Neuronal stem cell (in vitro differentiated cells): ENCODE measurements around the gene PSAP.
"Not testable (repeated sequence)": the region's sequence is repeated elsewhere in the genome, so short reads cannot be mapped to it uniquely, and the experiment has no call there.

Source experiments
- DNase-seq: peaks from one replicate; pipeline ENCODE4 v3.0.0-alpha.2; 2013; ENCODE audit warnings: low spot score
- H2AFZ ChIP-seq: one replicate; pipeline ENCODE4 v1.6.1; 2013; ENCODE audit warnings: mild to moderate bottlenecking, low read length, inconsistent platforms
- H2AK5ac ChIP-seq: 2 replicates; pipeline ENCODE4 v1.6.1; 2013; ENCODE audit warnings: low read depth, mild to moderate bottlenecking, inconsistent platforms, low read length, moderate library complexity, mixed read lengths
- H2BK120ac ChIP-seq: 2 replicates; pipeline ENCODE4 v1.6.1; 2013; ENCODE audit warnings: low read depth, mild to moderate bottlenecking, inconsistent platforms, low read length, moderate library complexity, mixed read lengths
- H2BK12ac ChIP-seq: one replicate; pipeline ENCODE4 v1.6.1; 2013; ENCODE audit warnings: low read length, inconsistent platforms
- H2BK15ac ChIP-seq: 2 replicates; pipeline ENCODE4 v1.6.1; 2013; ENCODE audit warnings: mild to moderate bottlenecking, low read length, inconsistent platforms, mixed read lengths
- H2BK5ac ChIP-seq: one replicate; pipeline ENCODE4 v1.6.1; 2013; ENCODE audit warnings: inconsistent platforms, mild to moderate bottlenecking, low read length, moderate library complexity
- H3K14ac ChIP-seq: one replicate; pipeline ENCODE4 v1.6.1; 2013; ENCODE audit warnings: low read length, inconsistent platforms
- H3K18ac ChIP-seq: 2 replicates; pipeline ENCODE4 v1.6.1; 2013; ENCODE audit warnings: low read length, inconsistent platforms
- H3K23ac ChIP-seq: 2 replicates; pipeline ENCODE4 v1.6.1; 2013; ENCODE audit warnings: low read depth, mild to moderate bottlenecking, mixed read lengths, low read length, inconsistent platforms; ENCODE audit not compliant: poor library complexity
- H3K27ac ChIP-seq: replicated peaks from 3 replicates; pipeline ENCODE4 v1.5.1; 2013; ENCODE audit warnings: low read length, inconsistent platforms
- H3K27me3 ChIP-seq, 3 experiments: 2 replicates each; pipeline ENCODE4 v1.6.1; 2013; ENCODE audit warnings: low read length in 3 of 3, mild to moderate bottlenecking in 2 of 3, inconsistent platforms in 1 of 3, low read depth in 1 of 3, mixed read lengths in 1 of 3, moderate library complexity in 1 of 3; ENCODE audit not compliant: control insufficient read depth in 3 of 3, insufficient read depth in 3 of 3
- H3K36me3 ChIP-seq, 2 donors: replicated peaks in 1 of 2; 2 replicates each; pipeline ENCODE4 v1.6.1; 2013; ENCODE audit warnings: low read length in 2 of 2; ENCODE audit not compliant: control insufficient read depth in 2 of 2, insufficient read depth in 2 of 2
- H3K4ac ChIP-seq: 2 replicates; pipeline ENCODE4 v1.6.1; 2013; ENCODE audit warnings: inconsistent platforms, mild to moderate bottlenecking, low read length, moderate library complexity
- H3K4me1 ChIP-seq, 2 donors: 1 replicate in 1 of 2; 2 replicates in 1 of 2; pipeline ENCODE4 v1.6.1; 2013; ENCODE audit warnings: low read length in 2 of 2, low read depth in 1 of 2; ENCODE audit not compliant: control insufficient read depth in 2 of 2, insufficient read depth in 1 of 2
- H3K4me2 ChIP-seq: one replicate; pipeline ENCODE4 v1.6.1; 2013; ENCODE audit warnings: mild to moderate bottlenecking, low read length, inconsistent platforms; ENCODE audit not compliant: insufficient read depth, poor library complexity, severe bottlenecking
- H3K4me3 ChIP-seq, 2 donors: 2 replicates each; pipeline ENCODE4 v1.5.1; 2013; ENCODE audit warnings: low read length in 2 of 2, mild to moderate bottlenecking in 2 of 2, inconsistent platforms in 1 of 2, moderate library complexity in 1 of 2
- H3K79me1 ChIP-seq: one replicate; pipeline ENCODE4 v1.6.1; 2013; ENCODE audit warnings: low read depth, mild to moderate bottlenecking, inconsistent platforms, low read length, moderate library complexity
- H3K9ac ChIP-seq: one replicate; pipeline ENCODE4 v1.6.1; 2013; ENCODE audit warnings: mild to moderate bottlenecking, low read depth, low read length, inconsistent platforms; ENCODE audit not compliant: poor library complexity
- H3K9me3 ChIP-seq, 2 donors: replicated peaks in 1 of 2; 2 replicates each; pipeline versions ENCODE3 to v1.6.1; 2013; ENCODE audit warnings: low read length in 2 of 2, mild to moderate bottlenecking in 2 of 2, inconsistent platforms in 1 of 2, low read depth in 1 of 2, mixed read lengths in 1 of 2, moderate library complexity in 1 of 2; ENCODE audit not compliant: control insufficient read depth in 2 of 2, insufficient read depth in 1 of 2
- H4K8ac ChIP-seq: one replicate; pipeline ENCODE4 v1.6.1; 2013; ENCODE audit warnings: low read depth, mild to moderate bottlenecking, inconsistent platforms, low read length, moderate library complexity
- H4K91ac ChIP-seq: one replicate; pipeline ENCODE4 v1.6.1; 2013; ENCODE audit warnings: low read length, low read depth, mild to moderate bottlenecking, inconsistent platforms; ENCODE audit not compliant: poor library complexity
- WGBS, 2 donors: extraction: QIAGEN DNeasy Blood & Tissue Kit; methylation state at CpG; one replicate each; pipeline ENCODE4 v1.1.7; 2013; ENCODE audit warnings: missing lambda C conversion rate in 2 of 2, mixed read lengths in 1 of 2; ENCODE audit not compliant: insufficient read length in 2 of 2, insufficient replicate concordance in 1 of 2; ENCODE audit errors: extremely low coverage in 2 of 2; 5-methylcytosine and 5-hydroxymethylcytosine counted together

The PSAP gene

DNA sequence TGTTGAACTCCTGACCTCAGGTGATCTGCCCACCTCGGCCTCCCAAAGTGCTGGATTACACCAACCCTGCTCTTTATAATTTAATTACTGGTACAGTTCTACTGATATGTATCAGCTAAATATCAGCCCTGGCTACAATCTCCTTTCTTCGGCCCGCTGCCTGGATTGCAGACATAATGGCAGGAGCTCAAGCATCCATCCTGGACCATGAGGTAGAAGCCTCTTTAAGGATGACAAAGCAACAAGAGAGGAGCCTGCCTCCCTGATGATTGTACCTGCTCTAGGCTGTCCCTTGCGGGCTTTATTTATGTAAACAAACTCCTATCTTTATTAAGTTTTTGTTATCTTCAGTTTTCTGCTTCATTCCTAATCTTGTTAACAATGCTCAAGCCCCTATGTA lies 5.6 kb upstream of the PSAP start:
- H3K18ac ChIP-seq: no peak overlapping the region
- no peak overlapping the region for H3K9ac ChIP-seq
- H3K27me3 ChIP-seq: no peaks in the 10 kb centered on the region
- no peak overlapping the region for H3K4me2 ChIP-seq
- no peak overlapping the region for H2BK5ac ChIP-seq
- H3K27ac ChIP-seq: no peak overlapping the region
- no peak overlapping the region for H4K91ac ChIP-seq
- H2BK120ac ChIP-seq: no peak overlapping the region
- no CpG with 5 or more reads among the region's 4 CpGs for WGBS, 2 donors
- H2BK12ac ChIP-seq: no peak overlapping the region
- H3K4ac ChIP-seq: no peak overlapping the region
- DNase-seq: no peak
- H2BK15ac ChIP-seq: no peak overlapping the region
- H2AFZ ChIP-seq: no peak overlapping the region
- H3K4me1 ChIP-seq: peaks cover 6 to 11% of the 10 kb centered on the region in 2 donors
- H3K4me3 ChIP-seq: no peak overlapping the region
- H3K9me3 ChIP-seq: no peaks in the 10 kb centered on the region
- no peak overlapping the region for H3K23ac ChIP-seq
- H3K36me3 ChIP-seq: no peaks in the 10 kb centered on the region
- no peak overlapping the region for H3K14ac ChIP-seq
- H4K8ac ChIP-seq: no peak overlapping the region
- no peaks in the 10 kb centered on the region for H3K79me1 ChIP-seq
- H2AK5ac ChIP-seq: no peak overlapping the region

GRCh38 chr10:71854031-71854430 lies 3.0 kb upstream of the PSAP start:
- no CpG with 5 or more reads among the region's 5 CpGs for WGBS, 2 donors
- Histone ChIP-seq H3K4ac (no peak overlapping the region), H2BK120ac (no peak overlapping the region), H3K79me1 (peaks cover 3% of the 10 kb centered on the region), H2BK12ac (no peak overlapping the region), H3K14ac (no peak overlapping the region), H3K27ac (no peak overlapping the region), H3K4me2 (no peak overlapping the region), H3K36me3 (no peaks in the 10 kb centered on the region), H3K4me3 (no peak overlapping the region), H3K9ac (no peak overlapping the region), H3K23ac (no peak overlapping the region), H3K18ac (no peak overlapping the region), H2AK5ac (no peak overlapping the region), H2BK5ac (no peak overlapping the region), H4K8ac (no peak overlapping the region), H3K9me3 (no peaks in the 10 kb centered on the region), H3K4me1 (peaks cover 0 to 6% of the 10 kb centered on the region in 2 donors), H4K91ac (no peak overlapping the region), H2BK15ac (no peak overlapping the region), H2AFZ (peak overlapping the region; percentile 8), H3K27me3 (no peaks in the 10 kb centered on the region)
- DNase-seq: no peak

GRCh38 chr10:71852355-71852937 lies 1.4 kb upstream of the PSAP start:
- Histone ChIP-seq H3K4me2 (no peak overlapping the region), H3K4me1 (peaks cover 9% of the 10 kb centered on the region in 2 donors), H2AK5ac (peak overlapping the region; percentile 41), H3K9ac (no peak overlapping the region), H3K4me3 (no peak overlapping the region), H3K9me3 (no peaks in the 10 kb centered on the region), H3K4ac (no peak overlapping the region), H4K8ac (no peak overlapping the region), H4K91ac (no peak overlapping the region), H3K27ac (no peak overlapping the region), H3K79me1 (peaks cover 3% of the 10 kb centered on the region), H3K18ac (peak overlapping the region; percentile 42), H2BK5ac (peak overlapping the region; percentile 27), H2AFZ (peak overlapping the region; percentile 59), H3K23ac (no peak overlapping the region), H3K36me3 (no peaks in the 10 kb centered on the region), H2BK15ac (no peak overlapping the region), H3K27me3 (no peaks in the 10 kb centered on the region), H2BK120ac (no peak overlapping the region), H2BK12ac (peak overlapping the region; percentile 33), H3K14ac (no peak overlapping the region)
- DNase-seq: no peak
- no CpG with 5 or more reads among the region's 11 CpGs for WGBS, 2 donors

GRCh38 chr10:71851465-71852095 lies 529 bp upstream of the PSAP start:
- WGBS, 2 donors: no CpG with 5 or more reads among the region's 20 CpGs
- H2BK120ac ChIP-seq, H3K9me3 ChIP-seq, H2BK12ac ChIP-seq, H2BK15ac ChIP-seq, H4K8ac ChIP-seq, H3K4me2 ChIP-seq, H3K27me3 ChIP-seq, H3K79me1 ChIP-seq, H4K91ac ChIP-seq, H3K18ac ChIP-seq, H3K9ac ChIP-seq, H3K14ac ChIP-seq, DNase-seq, H2AK5ac ChIP-seq, H2BK5ac ChIP-seq, H3K4ac ChIP-seq, H3K36me3 ChIP-seq, H3K23ac ChIP-seq: not testable (repeated sequence)
- Histone ChIP-seq H3K4me3 (peak overlapping the region in 1 of 2 donors; percentile 93), H2AFZ (peak overlapping the region; percentile 98), H3K4me1 (peaks cover 9 to 11% of the 10 kb centered on the region in 2 donors), H3K27ac (peak overlapping the region; percentile 45)
